H1 (cell line): ENCODE data around the gene SLC6A17.

Source experiments
- MAFK ChIP-seq: IDR thresholded peaks from 2 replicates; pipeline ENCODE4 v1.6.1; 2012; ENCODE audit warnings: low read depth, mild to moderate bottlenecking, improper control_type of control experiment, low read length
- TF ChIP-seq, protein P1 (sequence below), 3 experiments: IDR thresholded peaks; 1 replicate in 2 of 3; 2 replicates in 1 of 3; pipeline versions ENCODE4 v1.5.1 to v1.6.1; 2011; ENCODE audit warnings: low read length in 3 of 3, mild to moderate bottlenecking in 3 of 3, inconsistent platforms in 2 of 3, low read depth in 1 of 3, moderate library complexity in 1 of 3; ENCODE audit not compliant: insufficient read depth in 1 of 3; ENCODE audit errors: control extremely low read depth in 1 of 3

DNA sequence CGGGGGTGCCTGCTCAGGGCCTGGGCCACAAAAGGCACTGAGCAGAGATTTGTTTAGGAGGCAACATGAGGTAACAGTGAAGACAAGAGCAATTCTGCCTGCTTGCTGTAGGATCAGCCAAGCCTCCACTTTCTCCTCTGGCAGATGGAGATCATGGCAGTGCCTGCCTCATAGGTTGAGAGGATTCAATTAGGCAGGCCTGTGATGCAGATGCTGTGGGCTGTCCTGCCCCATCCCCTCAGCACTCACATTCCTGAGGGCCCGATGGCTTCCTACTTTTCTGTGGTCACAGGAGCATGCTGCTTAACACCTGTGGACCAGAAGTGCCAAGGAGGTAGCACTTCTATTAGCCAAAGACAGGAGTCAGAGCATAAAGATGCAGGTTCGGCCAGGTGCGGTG is 39.2 kb upstream of the SLC6A17 start:
- TF ChIP-seq, protein P1, sequence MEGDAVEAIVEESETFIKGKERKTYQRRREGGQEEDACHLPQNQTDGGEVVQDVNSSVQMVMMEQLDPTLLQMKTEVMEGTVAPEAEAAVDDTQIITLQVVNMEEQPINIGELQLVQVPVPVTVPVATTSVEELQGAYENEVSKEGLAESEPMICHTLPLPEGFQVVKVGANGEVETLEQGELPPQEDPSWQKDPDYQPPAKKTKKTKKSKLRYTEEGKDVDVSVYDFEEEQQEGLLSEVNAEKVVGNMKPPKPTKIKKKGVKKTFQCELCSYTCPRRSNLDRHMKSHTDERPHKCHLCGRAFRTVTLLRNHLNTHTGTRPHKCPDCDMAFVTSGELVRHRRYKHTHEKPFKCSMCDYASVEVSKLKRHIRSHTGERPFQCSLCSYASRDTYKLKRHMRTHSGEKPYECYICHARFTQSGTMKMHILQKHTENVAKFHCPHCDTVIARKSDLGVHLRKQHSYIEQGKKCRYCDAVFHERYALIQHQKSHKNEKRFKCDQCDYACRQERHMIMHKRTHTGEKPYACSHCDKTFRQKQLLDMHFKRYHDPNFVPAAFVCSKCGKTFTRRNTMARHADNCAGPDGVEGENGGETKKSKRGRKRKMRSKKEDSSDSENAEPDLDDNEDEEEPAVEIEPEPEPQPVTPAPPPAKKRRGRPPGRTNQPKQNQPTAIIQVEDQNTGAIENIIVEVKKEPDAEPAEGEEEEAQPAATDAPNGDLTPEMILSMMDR (IDR thresholded peaks at IDR 0.05; ENCODE audit: control extremely low read depth in 1 of 3, insufficient read depth in 1 of 3, low read depth in 1 of 3, low read length in 3 of 3) = no peak
- no peak for TF ChIP-seq MAFK
